AG04450 (cell line): Measurements from ENCODE around the gene GFPT2. TPM values are rescaled to one million over a fixed set of nuclear protein-coding genes. Genes with fewer than 3 reads are reported as not detected.

Experiments used
- CTCF ChIA-PET: fragments of 300-600, 350-600 bp; formaldehyde crosslinking; extraction: SDS; loops from one replicate; lab custom pipeline; 2022; ENCODE audit warnings: antibody characterized with exemption, inconsistent platforms; lab: Charles Lee
- POLR2A ChIA-PET: fragments of 350-600 bp; formaldehyde crosslinking; extraction: SDS; loops from one replicate; lab custom pipeline; 2021; ENCODE audit warnings: antibody characterized with exemption, inconsistent platforms; lab: Yijun Ruan, JAX
- DNase-seq: peaks from one replicate; pipeline ENCODE4 v3.0.0-alpha.2; 2011; ENCODE audit warnings: low read depth, low spot score
- H3K27ac ChIP-seq: one replicate; pipeline ENCODE4 v1.5.1; 2012; ENCODE audit warnings: low read depth, low read length, control low read depth
- H3K27me3 ChIP-seq: one replicate; pipeline ENCODE4 v1.6.0; 2012; ENCODE audit warnings: low read length; ENCODE audit not compliant: control insufficient read depth, insufficient read depth
- H3K4me3 ChIP-seq: 2 replicates; pipeline ENCODE4 v1.5.1; 2011; ENCODE audit warnings: mild to moderate bottlenecking, low read depth, low read length, control low read depth
- H3K9me3 ChIP-seq: 2 replicates; pipeline ENCODE4 v1.5.1; 2012; ENCODE audit warnings: low read length; ENCODE audit not compliant: control insufficient read depth, insufficient read depth
- polyA plus RNA-seq: library from polyadenylated mRNA; depleted of rRNA; stranded (reverse); fragments of >200 nt; gene quantifications from 2 replicates; pipeline ENCODE4 v1.2.3, GENCODE V29; 2011
- TF ChIP-seq, protein P1 (sequence below): IDR thresholded peaks from 2 replicates; pipeline ENCODE4 v1.5.1; 2011; ENCODE audit warnings: low read depth, low read length, control low read depth, inconsistent platforms

Gene GFPT2
- polyA plus RNA-seq, 1 experiment: 15.1 TPM

DNA sequence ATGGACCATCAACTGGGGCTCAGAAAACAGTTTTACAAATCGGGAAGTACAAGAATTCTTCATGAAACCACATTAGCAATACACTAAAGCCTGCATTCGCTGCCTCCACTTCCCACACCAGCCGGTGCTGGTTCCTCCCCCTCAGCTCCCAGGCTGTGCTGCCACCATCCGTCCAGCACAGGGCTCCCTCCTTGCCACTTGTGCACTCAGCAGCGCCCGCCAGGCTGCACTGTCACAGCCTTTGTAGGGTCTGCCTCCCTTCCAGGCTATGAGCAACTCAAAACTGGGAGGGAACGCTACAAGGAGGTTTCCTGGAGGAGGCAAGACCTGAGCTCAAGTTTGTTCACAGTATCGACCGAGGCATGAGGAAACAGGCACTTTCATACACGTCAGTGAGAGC is 69.0 kb downstream of the GFPT2 start:
- DNase-seq: no peak
- Histone ChIP-seq H3K27me3 (no peaks in the 10 kb centered on the region), H3K9me3 (peaks cover 6% of the 10 kb centered on the region), H3K4me3 (no peak overlapping the region), H3K27ac (no peak overlapping the region)
- POLR2A ChIA-PET: no interaction called here
- CTCF ChIA-PET: no interaction called here
- TF ChIP-seq, protein P1, sequence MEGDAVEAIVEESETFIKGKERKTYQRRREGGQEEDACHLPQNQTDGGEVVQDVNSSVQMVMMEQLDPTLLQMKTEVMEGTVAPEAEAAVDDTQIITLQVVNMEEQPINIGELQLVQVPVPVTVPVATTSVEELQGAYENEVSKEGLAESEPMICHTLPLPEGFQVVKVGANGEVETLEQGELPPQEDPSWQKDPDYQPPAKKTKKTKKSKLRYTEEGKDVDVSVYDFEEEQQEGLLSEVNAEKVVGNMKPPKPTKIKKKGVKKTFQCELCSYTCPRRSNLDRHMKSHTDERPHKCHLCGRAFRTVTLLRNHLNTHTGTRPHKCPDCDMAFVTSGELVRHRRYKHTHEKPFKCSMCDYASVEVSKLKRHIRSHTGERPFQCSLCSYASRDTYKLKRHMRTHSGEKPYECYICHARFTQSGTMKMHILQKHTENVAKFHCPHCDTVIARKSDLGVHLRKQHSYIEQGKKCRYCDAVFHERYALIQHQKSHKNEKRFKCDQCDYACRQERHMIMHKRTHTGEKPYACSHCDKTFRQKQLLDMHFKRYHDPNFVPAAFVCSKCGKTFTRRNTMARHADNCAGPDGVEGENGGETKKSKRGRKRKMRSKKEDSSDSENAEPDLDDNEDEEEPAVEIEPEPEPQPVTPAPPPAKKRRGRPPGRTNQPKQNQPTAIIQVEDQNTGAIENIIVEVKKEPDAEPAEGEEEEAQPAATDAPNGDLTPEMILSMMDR: no peak

DNA sequence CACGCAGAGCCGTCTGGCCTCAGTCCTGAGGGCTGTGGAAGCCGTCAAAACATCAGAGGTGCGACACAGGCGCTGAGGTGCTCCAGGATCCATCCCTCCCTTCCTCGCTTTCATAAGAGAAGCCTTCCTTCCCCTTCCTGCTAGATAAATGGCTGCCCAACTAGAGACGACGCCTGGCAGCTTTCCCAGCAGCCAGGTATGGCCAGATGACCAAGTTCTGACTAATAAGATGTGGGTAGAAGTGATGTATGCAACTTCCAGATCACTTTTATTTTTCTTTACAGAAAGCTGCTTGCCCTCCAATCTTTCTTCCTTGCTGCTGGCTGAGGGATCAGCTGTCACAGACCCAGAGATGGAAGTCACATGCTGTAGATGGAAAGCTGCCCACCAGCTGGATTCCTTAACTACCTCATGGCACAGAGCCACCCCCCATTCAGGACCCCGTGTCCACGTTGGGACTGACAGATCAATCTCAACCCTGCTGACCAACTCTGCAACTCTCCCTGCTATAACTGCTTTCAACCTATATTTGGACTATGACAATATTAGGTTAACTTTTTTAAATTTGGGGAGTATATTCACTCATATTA is 70.0 kb downstream of the GFPT2 start:
- CTCF ChIA-PET: interaction anchor here (0.6 kb wide), 1 partner anchor 367 kb away, joined by 4 read pairs; no protein-coding TSS in a partner anchor
- POLR2A ChIA-PET: no interaction called here

DNA sequence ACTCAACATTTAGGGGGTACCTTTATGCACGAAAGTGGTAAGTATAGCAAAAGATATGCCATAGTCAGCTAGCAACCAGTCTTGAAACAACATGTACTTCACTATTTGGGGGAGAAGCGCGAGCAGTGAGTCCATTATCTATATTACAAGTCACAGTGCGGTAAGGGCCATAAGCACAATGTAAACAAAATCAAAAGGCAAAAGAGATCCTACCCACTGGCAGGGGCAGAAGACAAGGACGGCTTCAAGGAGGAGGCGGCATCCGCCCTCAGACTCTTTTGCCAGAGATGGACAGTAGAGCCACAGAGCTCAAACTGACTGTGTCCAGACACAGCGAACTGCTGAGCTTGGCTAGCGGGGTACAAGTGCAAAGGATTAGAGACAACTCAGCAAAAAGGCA is 70.9 kb downstream of the GFPT2 start:
- Histone ChIP-seq H3K27me3 (no peaks in the 10 kb centered on the region), H3K9me3 (peaks cover 9% of the 10 kb centered on the region), H3K4me3 (no peak overlapping the region), H3K27ac (no peak overlapping the region)
- TF ChIP-seq, protein P1: no peak
- POLR2A ChIA-PET: no interaction called here
- DNase-seq: no peak
- CTCF ChIA-PET: interaction anchor here (0.6 to 1.2 kb wide), 3 partner anchors 8 to 73 kb away, joined by 3 to 7 read pairs (median 3); partner anchors contain the start of gene RASGEF1C

More for the DNA sequence above, 70.0 kb downstream of the GFPT2 start:
- TF ChIP-seq, protein P1: no peak
- peaks cover 8% of the 10 kb centered on the region for H3K9me3 ChIP-seq
- H3K27me3 ChIP-seq: no peaks in the 10 kb centered on the region
- no peak for DNase-seq
- no peak overlapping the region for H3K4me3 ChIP-seq
- peak overlapping the region; percentile 24 for H3K27ac ChIP-seq

DNA sequence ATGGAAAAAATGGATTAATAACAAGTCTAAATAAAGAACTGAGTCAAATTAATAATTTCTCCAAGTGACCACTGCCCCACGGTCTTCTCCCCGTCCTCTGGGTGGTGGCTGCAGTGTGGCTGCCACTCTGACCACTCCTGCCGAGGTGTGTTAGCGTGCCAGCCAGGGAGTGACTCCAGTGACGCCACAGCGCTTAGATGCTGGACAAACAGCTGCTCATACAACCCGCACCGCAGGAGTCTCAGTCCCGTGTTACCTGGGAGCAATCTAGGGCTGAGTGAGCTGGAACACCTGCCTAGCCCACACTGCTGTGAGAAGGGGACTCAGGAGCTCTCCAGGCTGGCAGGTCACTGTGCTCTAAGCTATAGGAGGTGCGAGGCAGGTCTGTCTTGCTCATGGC is 71.4 kb downstream of the GFPT2 start:
- Histone ChIP-seq H3K27me3 (no peaks in the 10 kb centered on the region), H3K4me3 (no peak overlapping the region), H3K27ac (no peak overlapping the region), H3K9me3 (peaks cover 13% of the 10 kb centered on the region)
- CTCF ChIA-PET: interaction anchor here (1.0 to 1.6 kb wide), 3 partner anchors 9 to 189 kb away, joined by 3 to 7 read pairs (median 7); no protein-coding TSS in a partner anchor
- TF ChIP-seq, protein P1: no peak
- POLR2A ChIA-PET: no interaction called here
- no peak for DNase-seq

DNA sequence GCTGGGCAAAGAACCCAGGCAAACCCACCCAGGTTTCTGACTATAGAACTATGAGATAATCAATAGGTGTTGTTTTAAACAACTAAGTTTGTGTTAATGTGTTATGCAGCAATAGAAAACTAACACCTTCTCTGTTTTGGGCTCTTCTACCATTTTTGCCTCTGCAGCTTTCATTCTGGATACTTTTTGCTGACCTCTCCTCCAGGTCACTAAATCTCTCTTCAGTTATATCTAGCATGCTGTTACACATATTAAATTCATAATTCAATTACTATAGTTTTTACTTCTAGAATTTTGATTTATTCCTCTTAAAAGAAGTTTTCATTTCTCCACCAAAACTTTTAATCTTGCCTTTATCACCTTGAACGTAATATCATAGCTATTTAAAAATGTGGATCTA is 78.4 kb downstream of the GFPT2 start:
- DNase-seq: no peak
- H3K9me3 ChIP-seq: peaks cover 29% of the 10 kb centered on the region
- no peak overlapping the region for H3K4me3 ChIP-seq
- no peak overlapping the region for H3K27ac ChIP-seq
- H3K27me3 ChIP-seq: no peaks in the 10 kb centered on the region
- POLR2A ChIA-PET: no interaction called here
- CTCF ChIA-PET: interaction anchor here (1.5 kb wide), 1 partner anchor 198 kb away, joined by 3 read pairs; no protein-coding TSS in a partner anchor
- TF ChIP-seq, protein P1: no peak
